Measurements from ENCODE around the gene ENGASE. TPM values are rescaled to one million over a fixed set of nuclear protein-coding genes. Genes with fewer than 3 reads are reported as not detected.

Gene ENGASE
- total RNA-seq, 2 donors from 2014 or later = 50.0 to 75.9 TPM

- no peak for DNase-seq (ENCODE audit: low spot score)
- no peak for ATAC-seq (ENCODE audit: insufficient number of reproducible peaks, low FRiP score, low read depth)
- TF ChIP-seq CTCF (IDR thresholded peaks at IDR 0.05) = no peak
These were observed 11.9 kb upstream of the ENGASE start for GRCh38 chr17:79062691-79063090.

GRCh38 chr17:79064026-79064425 is 10.6 kb upstream of the ENGASE start:
- TF ChIP-seq CTCF (IDR thresholded peaks at IDR 0.05) = no peak
- Histone ChIP-seq H3K4me1 (ENCODE audit: control insufficient read depth in 1 of 2, low read depth in 2 of 2) (no peaks in the 10 kb centered on the region), H3K36me3 (no peaks in the 10 kb centered on the region), H3K27me3 (replicated peaks; ENCODE audit: insufficient read depth) (no peaks in the 10 kb centered on the region), H3K27ac (no peak overlapping the region), H3K4me3 (no peak overlapping the region), H3K9me3 (no peaks in the 10 kb centered on the region)
- DNase-seq (ENCODE audit: low spot score) (no peak), ATAC-seq (ENCODE audit: insufficient number of reproducible peaks, low FRiP score, low read depth) (no peak)

More at GRCh38 chr17:79062691-79063090, 11.9 kb upstream of the ENGASE start:
- H3K4me1 ChIP-seq (ENCODE audit: control insufficient read depth in 1 of 2, low read depth in 2 of 2) = no peaks in the 10 kb centered on the region
- no peak overlapping the region for H3K27ac ChIP-seq
- H3K27me3 ChIP-seq (replicated peaks; ENCODE audit: insufficient read depth) = no peaks in the 10 kb centered on the region
- no peak overlapping the region for H3K4me3 ChIP-seq
- no peaks in the 10 kb centered on the region for H3K9me3 ChIP-seq
- no peaks in the 10 kb centered on the region for H3K36me3 ChIP-seq

GRCh38 chr17:79065105-79065670 is 9.4 kb upstream of the ENGASE start:
- DNase-seq (ENCODE audit: low spot score) (no peak), ATAC-seq (ENCODE audit: insufficient number of reproducible peaks, low FRiP score, low read depth) (no peak)
- TF ChIP-seq CTCF (IDR thresholded peaks at IDR 0.05) = peak; percentile 47
- H3K4me1 ChIP-seq (ENCODE audit: control insufficient read depth in 1 of 2, low read depth in 2 of 2) = no peaks in the 10 kb centered on the region
- no peaks in the 10 kb centered on the region for H3K36me3 ChIP-seq
- no peaks in the 10 kb centered on the region for H3K27me3 ChIP-seq (replicated peaks; ENCODE audit: insufficient read depth)
- H3K27ac ChIP-seq = no peak overlapping the region
- H3K4me3 ChIP-seq = no peak overlapping the region
- H3K9me3 ChIP-seq = no peaks in the 10 kb centered on the region

- DNase-seq (ENCODE audit: low spot score) (no peak), ATAC-seq (ENCODE audit: insufficient number of reproducible peaks, low FRiP score, low read depth) (no peak)
- no peaks in the 10 kb centered on the region for H3K9me3 ChIP-seq
- no peaks in the 10 kb centered on the region for H3K27me3 ChIP-seq (replicated peaks; ENCODE audit: insufficient read depth)
- no peak overlapping the region for H3K27ac ChIP-seq
- no peaks in the 10 kb centered on the region for H3K4me1 ChIP-seq (ENCODE audit: control insufficient read depth in 1 of 2, low read depth in 2 of 2)
- no peak overlapping the region for H3K4me3 ChIP-seq
- H3K36me3 ChIP-seq = no peaks in the 10 kb centered on the region
- no peak for TF ChIP-seq CTCF (IDR thresholded peaks at IDR 0.05)
These were observed 7.7 kb upstream of the ENGASE start for GRCh38 chr17:79066963-79067362.

- no peaks in the 10 kb centered on the region for H3K27me3 ChIP-seq (replicated peaks; ENCODE audit: insufficient read depth)
- H3K4me3 ChIP-seq = no peak overlapping the region
- ATAC-seq (ENCODE audit: insufficient number of reproducible peaks, low FRiP score, low read depth) (no peak), DNase-seq (ENCODE audit: low spot score) (no peak)
- H3K4me1 ChIP-seq (ENCODE audit: control insufficient read depth in 1 of 2, low read depth in 2 of 2) = peaks cover 5 to 17% of the 10 kb centered on the region in 2 donors
- H3K9me3 ChIP-seq = no peaks in the 10 kb centered on the region
- H3K27ac ChIP-seq = no peak overlapping the region
- no peak for TF ChIP-seq CTCF (IDR thresholded peaks at IDR 0.05)
- H3K36me3 ChIP-seq = no peaks in the 10 kb centered on the region
These were observed 4.3 kb upstream of the ENGASE start for GRCh38 chr17:79070266-79070880.

All from thoracic aorta (tissue), 2 donors.